Middle frontal gyrus (tissue), 1 donor: ENCODE results near the gene DGCR8.
"Not testable (repeated sequence)": the region's sequence is repeated elsewhere in the genome, so short reads cannot be mapped to it uniquely, and the experiment has no call there.

Experiments used
- DNase-seq: peaks from one replicate; pipeline ENCODE4 v3.0.0-alpha.2; 2015; ENCODE audit warnings: low spot score; ENCODE audit errors: extremely low spot score

Gene DGCR8

DNA sequence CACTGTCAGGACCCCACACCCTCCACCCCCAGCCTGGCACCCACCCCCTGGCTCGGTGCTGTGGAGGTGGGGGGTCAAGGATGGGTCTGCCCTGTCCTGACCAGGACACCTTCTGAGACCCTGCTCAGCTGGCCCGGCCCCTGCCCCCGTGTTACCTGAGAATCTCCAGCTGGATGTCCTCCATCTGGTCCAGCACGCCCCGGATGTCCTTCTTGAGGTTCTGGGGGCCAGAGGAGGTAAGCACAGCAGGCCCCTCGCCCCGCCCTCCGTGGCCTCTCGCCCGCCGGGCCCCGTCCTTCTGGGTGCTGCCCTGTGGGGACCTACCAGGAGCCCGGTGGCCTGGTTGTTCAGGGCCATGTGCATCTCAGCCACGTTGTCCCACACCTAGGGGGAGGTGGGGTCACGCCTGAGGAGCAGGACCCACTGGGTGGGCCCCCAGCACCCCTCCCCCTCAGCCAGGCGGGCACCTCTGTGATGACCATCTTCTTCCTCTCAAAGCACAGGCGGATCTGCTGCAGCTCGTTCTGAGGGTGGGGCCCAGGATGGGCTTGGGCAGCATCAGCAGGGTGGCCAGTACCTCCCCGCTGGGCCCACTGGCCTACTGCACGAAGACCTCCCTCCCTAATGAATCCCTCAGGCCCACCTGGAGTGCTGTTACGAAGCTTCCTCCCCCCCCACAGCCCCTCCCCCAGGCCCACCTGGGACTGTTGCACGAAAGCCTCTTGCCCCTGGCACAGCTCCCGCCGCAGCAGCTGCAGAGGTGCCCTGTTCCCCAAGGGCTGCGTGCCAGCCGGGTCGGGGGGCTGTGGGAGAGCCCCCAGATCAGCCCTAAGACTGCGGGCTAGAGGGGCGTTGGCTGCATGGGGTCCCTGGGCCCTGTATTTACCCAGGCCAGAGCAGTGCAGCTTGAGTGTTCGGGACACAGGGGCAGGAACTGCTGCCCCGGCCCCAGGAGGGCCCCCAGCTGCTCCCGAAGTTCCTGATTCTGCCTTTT lies 69.5 kb downstream of the DGCR8 start:
- no peak for DNase-seq

- DNase-seq: no peak
Observed at GRCh38 chr22:20150381-20151275, 70.6 kb downstream of the DGCR8 start, which contains the start of gene CCDC188. TSS of gene CCDC188 (minus strand) at chr22:20151055. CDS start at chr22:20150986, 69 bp downstream.

DNA sequence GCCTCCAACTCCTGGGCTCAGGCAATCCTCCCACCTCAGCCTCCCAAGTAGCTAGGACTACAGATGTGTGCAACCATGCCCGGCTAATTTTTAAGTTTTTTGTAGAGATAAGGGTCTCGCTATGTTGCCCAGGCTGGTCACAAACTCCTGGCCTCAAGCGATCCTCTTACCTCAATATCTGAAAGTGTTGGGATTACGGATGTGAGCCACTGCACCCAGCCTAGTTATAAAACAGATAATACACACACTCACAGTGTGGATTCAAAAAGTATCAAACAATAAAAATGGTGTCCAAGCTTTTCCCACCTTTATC lies 71.2 kb downstream of the DGCR8 start:
- no peak for DNase-seq

DNA sequence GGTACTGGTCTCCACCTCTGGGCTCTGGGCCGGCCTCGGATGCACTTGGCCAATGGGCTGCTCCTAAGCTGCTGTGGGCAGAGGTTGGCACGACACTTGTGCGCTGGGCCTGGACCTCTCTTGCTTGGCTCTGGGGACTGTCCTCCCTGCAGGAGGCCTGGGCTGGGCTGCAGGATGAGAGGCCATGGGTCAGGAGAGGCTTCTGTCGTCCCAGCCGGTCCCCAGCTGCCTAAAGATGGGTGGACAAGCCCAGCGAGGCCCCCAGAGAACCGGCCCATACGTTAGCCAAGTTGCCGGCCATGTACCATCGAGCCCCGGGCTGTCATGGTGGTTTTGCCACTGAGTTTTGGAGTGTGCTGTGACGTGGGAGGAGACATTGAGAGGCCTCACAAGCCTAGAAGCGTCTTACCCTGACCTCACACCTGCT lies 72.4 kb downstream of the DGCR8 start:
- no peak for DNase-seq

GRCh38 chr22:20153945-20154344 lies 73.9 kb downstream of the DGCR8 start:
- DNase-seq: no peak

- DNase-seq: no peak
Observed at GRCh38 chr22:20154602-20155187, 74.7 kb downstream of the DGCR8 start.

DNA sequence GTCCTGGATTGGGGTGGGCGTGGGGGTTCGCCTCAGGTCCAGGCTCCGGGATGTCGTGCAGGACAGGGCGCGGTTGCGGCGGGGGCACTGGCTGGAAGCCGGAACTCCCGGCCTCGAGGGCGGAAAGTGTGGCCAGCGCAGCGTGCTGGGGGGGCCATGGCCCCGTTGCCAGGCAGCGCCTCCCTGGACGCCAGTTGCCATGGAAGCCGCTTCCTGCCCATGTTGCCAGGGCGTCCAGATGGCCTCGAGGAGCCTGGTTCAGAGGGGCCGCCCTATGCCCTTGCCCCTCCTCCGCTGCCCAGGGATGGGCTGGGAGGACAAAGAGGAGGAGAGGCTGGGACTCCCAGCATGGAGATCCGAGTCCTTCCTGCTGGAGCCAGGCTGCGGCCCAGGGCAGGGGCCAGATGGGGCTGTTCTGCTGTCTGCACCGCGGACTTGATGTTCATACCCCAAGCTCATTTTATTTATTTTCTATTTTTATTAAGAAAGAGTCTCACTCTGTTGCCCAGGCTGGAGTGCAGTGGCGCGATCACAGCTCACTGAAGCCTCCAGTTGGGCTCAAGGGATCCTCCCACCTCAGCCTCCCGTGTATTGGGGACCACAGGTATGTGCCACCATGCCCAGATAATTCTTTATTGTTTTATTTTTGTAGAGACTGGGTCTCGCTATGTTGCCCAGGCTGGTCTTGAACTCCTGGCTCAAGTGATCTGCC lies 75.4 kb downstream of the DGCR8 start:
- no peak for DNase-seq

DNA sequence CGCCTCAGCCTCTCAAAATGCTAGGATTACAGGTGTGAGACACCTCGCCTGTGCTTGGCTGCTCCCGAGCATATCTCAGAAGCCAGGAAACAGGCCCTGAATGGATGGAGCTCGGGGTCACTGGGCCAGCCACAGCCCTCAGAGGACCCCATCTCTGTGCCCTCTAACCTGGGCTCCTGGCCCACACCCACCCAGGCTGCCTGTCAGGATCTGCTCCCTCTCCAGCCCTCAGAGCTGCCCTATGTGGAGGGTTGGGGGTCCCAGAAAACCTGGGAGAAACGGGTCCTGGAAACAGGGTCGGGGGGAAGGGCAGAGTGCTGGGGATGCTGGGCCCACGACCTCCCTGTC lies 76.0 kb downstream of the DGCR8 start:
- no peak for DNase-seq

GRCh38 chr22:20156611-20157429 lies 76.8 kb downstream of the DGCR8 start:
- DNase-seq: peak; percentile 59

- DNase-seq: no peak
Observed at GRCh38 chr22:20157430-20158183, 77.6 kb downstream of the DGCR8 start.

DNA sequence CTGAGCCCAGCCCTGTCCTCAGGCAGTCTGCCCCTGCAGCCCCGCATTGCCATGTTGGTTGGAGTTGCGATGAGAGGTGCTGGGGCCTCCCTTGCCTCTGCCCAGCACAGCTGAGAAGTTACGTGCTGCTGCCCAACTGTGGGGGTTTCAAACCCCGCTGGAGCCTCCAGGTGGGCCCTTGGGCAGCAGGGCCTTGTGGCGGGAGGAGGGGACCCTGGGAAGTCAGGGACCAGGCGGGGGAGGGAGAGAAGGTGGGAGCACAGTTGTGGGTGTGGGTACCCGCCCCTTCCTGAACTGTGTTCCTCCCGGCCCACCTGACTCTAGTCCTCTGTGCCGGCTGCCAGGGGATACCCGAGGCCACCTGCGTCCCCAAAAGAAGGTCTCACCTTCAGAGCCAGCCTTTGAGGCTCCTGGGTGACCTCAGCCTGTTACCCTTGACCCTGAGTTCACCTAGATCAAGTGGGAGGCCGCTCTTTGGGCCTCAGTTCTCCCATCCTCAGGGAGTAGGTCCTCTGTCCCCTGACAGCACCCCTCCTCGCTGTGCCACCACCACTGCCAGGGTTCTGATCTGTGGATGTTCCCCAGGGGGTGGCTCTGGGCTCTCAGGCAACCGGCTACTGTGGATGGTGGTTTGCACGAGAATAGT lies 78.5 kb downstream of the DGCR8 start:
- DNase-seq: no peak

DNA sequence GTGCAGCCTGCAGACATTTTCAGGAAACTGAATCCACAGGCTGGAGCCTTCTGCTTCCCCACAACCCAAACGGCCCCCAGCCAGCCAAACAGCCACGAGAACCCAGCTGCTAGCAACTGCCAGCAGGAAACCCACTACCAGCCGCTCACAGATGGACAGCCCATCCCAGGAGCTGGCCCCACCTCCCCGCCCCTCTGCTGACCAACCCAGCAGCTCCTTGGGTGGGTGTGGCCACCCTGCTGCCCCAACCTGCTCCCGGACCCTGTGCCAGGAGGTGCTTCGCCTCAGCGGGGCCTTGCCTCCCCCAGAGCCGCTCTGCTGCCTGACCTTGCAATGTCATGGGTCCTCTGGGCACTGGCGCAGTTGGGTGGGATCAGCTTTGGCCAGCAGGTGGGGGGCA lies 79.0 kb downstream of the DGCR8 start:
- no peak for DNase-seq

DNA sequence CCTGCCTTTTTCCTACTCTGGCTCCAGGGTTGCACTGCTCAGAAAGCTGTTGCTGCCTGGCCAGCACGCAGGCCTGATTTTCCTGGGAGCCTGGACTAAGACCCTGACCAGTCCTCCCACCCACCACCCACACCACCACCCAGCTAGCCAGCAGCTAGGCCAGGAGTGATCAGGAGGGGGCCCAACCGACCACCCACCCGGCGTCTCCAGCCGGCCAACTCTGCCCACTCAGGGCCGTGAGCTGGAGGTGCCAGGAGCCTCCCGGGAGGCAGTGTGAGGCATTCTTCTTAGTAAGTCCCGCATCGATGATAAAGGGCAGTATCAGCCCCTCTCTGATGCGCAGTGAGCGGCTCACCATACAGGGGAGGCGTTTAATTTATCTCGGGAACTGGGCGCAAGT lies 79.5 kb downstream of the DGCR8 start:
- not testable (repeated sequence) for DNase-seq

DNA sequence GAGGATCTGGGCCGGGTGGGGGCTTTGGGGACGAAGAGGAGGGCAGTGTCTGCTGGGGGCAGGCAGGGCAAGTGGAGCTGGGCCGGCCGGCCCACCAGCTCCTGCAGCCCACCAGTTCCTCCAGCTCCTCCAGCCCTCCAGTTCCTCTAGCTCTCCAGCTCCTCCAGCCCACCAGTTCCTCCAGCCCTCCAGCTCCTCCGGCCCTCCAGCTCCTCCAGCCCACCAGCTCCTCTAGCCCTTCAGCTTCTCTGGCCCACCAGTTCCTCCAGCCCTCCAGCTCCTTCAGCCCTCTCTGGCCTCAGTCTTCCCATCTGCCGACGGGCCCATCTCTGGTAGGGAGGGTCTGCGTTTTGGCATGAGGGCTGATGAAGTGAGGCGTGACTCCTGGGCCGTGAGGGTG lies 80.0 kb downstream of the DGCR8 start:
- DNase-seq: no peak
